ENCODE data around the gene CEP85L. TPM values are rescaled to one million over a fixed set of nuclear protein-coding genes. Genes with fewer than 3 reads are reported as not detected.

The CEP85L gene
- total RNA-seq, 1 donor from 2014 or later = 34.5 TPM

- no peak for DNase-seq (ENCODE audit: low spot score)
These were observed 29.5 kb downstream of the CEP85L start for GRCh38 chr6:118621799-118622470.

DNA sequence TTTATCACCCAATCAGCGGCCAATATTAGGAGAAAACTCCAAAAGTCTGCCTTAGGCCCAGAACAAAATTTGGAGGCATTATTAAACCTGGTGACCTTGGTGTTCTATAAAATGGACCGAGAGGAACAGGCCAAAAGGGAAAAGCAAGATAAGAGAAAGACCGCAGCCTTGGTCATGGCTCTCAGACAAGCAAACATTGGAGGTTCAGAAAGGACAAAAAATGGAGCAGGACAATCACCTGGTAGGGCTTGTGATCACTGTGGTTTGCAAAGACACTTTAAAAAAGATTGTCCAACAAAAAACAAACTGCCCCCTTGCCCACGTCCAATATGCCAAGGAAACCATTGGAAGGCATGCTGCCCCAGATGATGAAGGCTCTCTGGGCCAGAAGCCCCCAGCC, 31.2 kb downstream of the CEP85L start:
- DNase-seq (ENCODE audit: low spot score) = no peak

- peak; percentile 63 for DNase-seq (ENCODE audit: low spot score)
These were observed 32.6 kb downstream of the CEP85L start for GRCh38 chr6:118618676-118619377.

GRCh38 chr6:118617417-118617816, 34.0 kb downstream of the CEP85L start:
- no peak for DNase-seq (ENCODE audit: low spot score)

DNA sequence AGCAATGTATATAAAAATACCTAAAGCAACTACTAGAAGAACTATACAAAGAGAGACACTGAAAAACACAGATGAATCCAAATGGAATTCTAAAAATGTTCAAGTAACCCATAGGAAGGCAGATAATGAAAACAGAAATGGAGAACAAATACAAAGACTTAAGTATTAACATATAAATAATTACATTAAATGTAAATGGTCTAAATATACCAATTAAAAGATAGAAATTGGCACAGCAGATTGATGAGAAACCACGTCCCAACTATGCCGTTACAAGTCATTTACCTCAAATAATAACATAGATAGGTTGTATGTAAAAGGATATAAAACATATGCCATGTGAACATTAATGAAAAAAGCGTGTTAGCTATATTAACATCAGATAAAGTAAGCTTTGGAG, 40.1 kb downstream of the CEP85L start:
- no peak for DNase-seq (ENCODE audit: low spot score)

- no peak for DNase-seq (ENCODE audit: low spot score)
These were observed 44.5 kb downstream of the CEP85L start for GRCh38 chr6:118606858-118607257.

- no peak for DNase-seq (ENCODE audit: low spot score)
These were observed 45.1 kb downstream of the CEP85L start for GRCh38 chr6:118606268-118606667.

DNA sequence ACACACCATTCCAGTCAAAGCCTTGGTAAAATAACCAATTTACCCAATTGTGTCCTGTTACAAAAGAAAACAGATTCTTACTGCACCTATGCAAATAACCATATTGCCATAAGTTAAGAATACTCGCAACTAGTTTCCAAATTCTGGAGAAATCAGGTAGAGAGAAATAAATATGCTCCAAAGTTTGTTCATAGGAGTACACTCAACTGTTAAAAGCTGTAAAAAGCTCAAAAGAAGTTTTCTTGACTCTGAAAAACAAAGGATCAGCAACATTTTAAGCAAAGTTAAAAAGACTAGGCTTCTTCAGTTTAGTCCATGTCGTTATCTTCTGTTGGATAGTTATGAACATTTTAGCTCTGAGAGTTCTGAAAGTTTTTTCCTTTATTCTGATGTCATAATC, 48.0 kb downstream of the CEP85L start:
- no peak for DNase-seq (ENCODE audit: low spot score)

GRCh38 chr6:118602300-118602699, 49.1 kb downstream of the CEP85L start:
- no peak for DNase-seq (ENCODE audit: low spot score)

DNA sequence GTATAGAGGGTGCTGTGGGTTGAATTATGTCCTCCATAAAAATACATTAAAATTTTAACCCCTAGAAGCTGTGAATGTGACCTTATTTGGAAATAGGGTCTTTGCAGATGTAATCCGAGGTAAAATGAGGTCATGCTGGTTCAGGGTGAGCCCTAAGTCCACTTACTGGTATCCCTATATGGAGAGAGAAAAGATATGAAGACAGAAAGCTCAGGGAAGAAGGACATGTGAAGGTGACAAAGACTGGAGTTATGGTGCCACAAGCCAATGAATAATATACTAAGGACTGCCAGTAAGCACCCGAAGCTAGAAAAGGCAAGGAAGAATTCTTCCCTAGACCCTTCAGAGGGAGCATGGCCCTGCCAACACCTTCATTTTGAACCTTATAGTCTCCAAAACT, 53.1 kb downstream of the CEP85L start:
- DNase-seq (ENCODE audit: low spot score) = no peak

DNA sequence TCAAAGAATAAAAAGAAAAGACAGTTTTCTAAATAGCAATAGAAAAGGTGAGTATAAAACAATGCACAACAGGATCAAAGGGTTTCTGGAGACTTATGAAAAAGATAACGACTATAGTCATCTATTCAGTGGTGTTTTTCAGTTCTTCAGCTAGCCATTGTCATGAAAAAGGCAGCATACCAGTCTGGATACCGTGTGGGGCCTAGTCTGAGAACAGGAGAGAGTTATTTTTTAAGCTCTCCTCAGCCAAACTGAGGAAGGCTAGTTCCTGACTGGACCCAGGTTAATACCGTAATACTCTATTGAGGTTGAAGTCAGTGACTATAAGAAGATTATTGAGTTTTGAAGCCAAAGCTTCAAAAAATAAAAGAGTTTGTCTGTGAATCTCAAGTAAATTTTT, 53.8 kb downstream of the CEP85L start:
- no peak for DNase-seq (ENCODE audit: low spot score)

- no peak for DNase-seq (ENCODE audit: low spot score)
These were observed 54.5 kb downstream of the CEP85L start for GRCh38 chr6:118596774-118597320.

DNA sequence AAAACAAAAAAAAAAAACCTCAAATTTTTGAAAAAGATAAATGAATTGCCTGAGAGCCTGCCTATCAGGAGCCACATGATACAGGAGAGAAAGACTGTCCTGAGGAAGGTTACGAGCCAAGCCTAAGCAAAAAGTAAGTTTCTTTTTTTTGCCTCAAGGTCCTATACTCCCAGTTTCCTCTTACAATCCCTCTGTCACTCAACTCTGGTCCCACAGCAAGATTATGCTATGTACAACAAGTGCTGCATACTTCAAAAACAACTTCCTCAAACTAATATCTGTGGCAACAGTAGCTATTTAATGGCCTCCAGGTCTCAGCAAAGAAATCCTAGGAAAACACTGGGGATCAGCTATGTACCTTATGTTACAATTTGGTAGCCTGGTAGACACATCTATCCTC, 56.5 kb downstream of the CEP85L start:
- DNase-seq (ENCODE audit: low spot score) = no peak

GRCh38 chr6:118591897-118592296, 59.5 kb downstream of the CEP85L start:
- DNase-seq (ENCODE audit: low spot score) = no peak

- DNase-seq (ENCODE audit: low spot score) = no peak
These were observed 61.6 kb downstream of the CEP85L start for GRCh38 chr6:118589649-118590365.

GRCh38 chr6:118589186-118589585, 62.2 kb downstream of the CEP85L start:
- DNase-seq (ENCODE audit: low spot score) = no peak

DNA sequence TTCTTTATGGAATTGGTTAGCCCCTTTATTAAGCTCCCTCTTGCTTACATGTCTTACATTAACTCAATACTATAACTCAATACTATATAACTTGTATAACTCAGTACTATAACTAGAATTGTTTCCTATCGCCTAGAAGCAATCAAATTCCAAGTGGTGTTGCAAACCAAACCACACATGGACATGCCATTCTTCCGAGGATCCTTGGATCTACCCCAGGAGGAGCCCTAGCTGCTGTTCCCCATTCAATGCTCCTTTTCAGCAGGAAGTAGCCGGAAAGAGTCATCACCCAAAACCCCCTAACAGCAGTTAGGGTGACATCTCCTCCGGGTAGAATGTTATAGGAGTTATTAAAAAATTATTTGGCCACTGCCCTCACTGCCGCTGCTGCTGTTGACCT, 62.8 kb downstream of the CEP85L start:
- no peak for DNase-seq (ENCODE audit: low spot score)

DNA sequence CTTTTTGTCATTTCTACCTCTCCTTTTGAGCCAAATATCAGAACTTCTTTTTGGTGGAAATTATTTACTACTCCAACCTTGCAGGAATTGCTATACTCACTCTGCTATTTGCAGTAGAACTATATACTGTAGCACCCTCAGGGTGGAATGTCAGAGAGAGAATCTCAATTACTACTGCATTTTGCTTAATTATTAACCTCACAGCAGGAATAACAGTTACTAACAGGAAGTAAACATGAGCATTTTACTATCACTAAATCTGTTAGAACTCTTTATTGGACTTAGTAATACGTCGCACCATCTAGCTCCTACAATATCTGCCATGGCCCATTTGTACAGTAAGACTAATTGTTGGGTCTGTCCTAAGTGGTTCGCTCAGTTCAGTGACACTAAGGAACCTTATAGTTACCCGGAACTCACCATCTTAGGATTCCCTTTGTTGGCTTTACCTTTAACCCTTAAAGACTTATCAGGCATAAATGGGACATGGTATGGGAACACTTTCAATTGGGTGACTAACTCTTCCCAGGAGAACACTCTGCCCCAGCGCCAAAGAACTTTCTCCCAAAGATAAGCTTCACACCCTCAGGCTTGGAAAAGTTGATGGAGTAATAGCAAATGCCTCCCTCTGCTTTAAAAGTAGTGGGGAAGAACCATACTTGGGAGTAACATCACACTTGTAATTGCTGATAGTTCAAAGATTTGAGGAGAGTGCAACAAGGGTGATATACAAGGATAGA, 64.5 kb downstream of the CEP85L start:
- DNase-seq (ENCODE audit: low spot score) = no peak

GRCh38 chr6:118584911-118585310, 66.5 kb downstream of the CEP85L start:
- DNase-seq (ENCODE audit: low spot score) = no peak

DNA sequence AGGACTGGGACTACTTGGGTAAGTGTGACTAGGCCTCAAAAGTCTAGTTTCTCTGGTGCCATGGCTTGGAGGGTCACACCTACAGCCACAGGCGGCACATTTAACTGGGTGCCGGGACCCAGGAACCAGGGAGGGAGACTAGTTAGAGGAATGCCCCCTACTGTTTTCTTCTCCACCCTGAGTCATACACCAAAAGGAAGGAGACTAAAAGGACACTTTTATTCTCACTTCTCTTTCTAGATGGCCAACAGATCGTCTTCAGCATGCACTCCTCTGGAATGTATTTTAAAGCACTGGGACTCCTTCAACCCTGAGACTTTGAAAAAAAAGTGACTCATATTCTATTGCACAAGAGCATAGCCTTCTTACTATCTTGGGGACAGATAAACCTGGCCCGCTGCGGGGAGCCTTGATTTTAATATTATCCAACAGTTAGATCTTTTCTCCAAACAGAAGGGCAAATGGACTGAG, 69.9 kb downstream of the CEP85L start:
- DNase-seq (ENCODE audit: low spot score) = no peak

GRCh38 chr6:118580585-118581419, 70.6 kb downstream of the CEP85L start:
- DNase-seq (ENCODE audit: low spot score) = no peak
